Measurements from ENCODE around the gene ING2.
"Not testable (repeated sequence)": the region's sequence is repeated elsewhere in the genome, so short reads cannot be mapped to it uniquely, and the experiment has no call there.

ING2 gene

GRCh38 chr4:183550345-183551093 lies 45.7 kb downstream of the ING2 start:
- DNase-seq (ENCODE audit: low read depth): no peak

GRCh38 chr4:183552274-183553146 lies 47.7 kb downstream of the ING2 start:
- DNase-seq (ENCODE audit: low read depth): no peak

GRCh38 chr4:183553147-183553478 lies 48.3 kb downstream of the ING2 start:
- not testable (repeated sequence) for DNase-seq (ENCODE audit: low read depth)

- no peak for DNase-seq (ENCODE audit: low read depth)
These were observed 48.9 kb downstream of the ING2 start for GRCh38 chr4:183553601-183554345.

GRCh38 chr4:183554346-183554686 lies 49.5 kb downstream of the ING2 start:
- no peak for DNase-seq (ENCODE audit: low read depth)

- no peak for DNase-seq (ENCODE audit: low read depth)
These were observed 50.2 kb downstream of the ING2 start for GRCh38 chr4:183554878-183555585.

GRCh38 chr4:183556947-183557346 lies 52.1 kb downstream of the ING2 start:
- no peak for DNase-seq (ENCODE audit: low read depth)

GRCh38 chr4:183557611-183558010 lies 52.8 kb downstream of the ING2 start:
- no peak for DNase-seq (ENCODE audit: low read depth)

- DNase-seq (ENCODE audit: low read depth): no peak
These were observed 54.0 kb downstream of the ING2 start for GRCh38 chr4:183558873-183559272.

- no peak for DNase-seq (ENCODE audit: low read depth)
These were observed 57.0 kb downstream of the ING2 start for GRCh38 chr4:183561905-183562304.

Data from stimulated activated CD4-positive, alpha-beta T cell treated with anti-CD3 and anti-CD28 coated beads, Interleukin-2, amount 100 ng/mL, for 4 hours (primary cell).